ENCODE results near the gene FHL5.

GRCh38 chr6:96545882-96546281 is 17.0 kb upstream of the FHL5 start:
- TF ChIP-seq CTCF (IDR thresholded peaks at IDR 0.05) (no peak), POLR2AphosphoS5 (IDR thresholded peaks at IDR 0.05) (no peak), POLR2A (IDR thresholded peaks at IDR 0.05) (no peak)

Measured in sigmoid colon (tissue), 4 donors.